ENCODE data around the gene YLPM1.

Gene YLPM1

DNA sequence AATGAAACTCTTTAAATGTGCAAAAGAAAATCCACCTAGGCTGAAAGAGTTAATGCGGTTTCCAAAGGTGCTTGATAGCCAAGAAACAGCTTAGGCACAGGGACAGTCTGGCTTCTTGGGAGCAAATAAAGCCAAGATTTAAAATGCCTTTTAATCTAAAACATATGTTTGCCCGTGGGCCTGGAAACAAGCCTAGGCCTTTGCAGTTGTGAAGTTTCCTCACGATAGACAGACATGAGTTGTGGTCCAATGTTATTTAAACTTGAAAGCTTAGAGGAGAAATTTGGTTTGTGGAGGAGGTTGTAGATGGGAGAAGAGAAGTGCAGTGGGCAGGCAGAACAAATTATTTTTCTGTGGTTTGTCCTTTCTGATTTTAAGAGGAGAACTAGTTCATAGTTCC, 83.1 kb downstream of the YLPM1 start:
- no peak for FAIRE-seq

DNA sequence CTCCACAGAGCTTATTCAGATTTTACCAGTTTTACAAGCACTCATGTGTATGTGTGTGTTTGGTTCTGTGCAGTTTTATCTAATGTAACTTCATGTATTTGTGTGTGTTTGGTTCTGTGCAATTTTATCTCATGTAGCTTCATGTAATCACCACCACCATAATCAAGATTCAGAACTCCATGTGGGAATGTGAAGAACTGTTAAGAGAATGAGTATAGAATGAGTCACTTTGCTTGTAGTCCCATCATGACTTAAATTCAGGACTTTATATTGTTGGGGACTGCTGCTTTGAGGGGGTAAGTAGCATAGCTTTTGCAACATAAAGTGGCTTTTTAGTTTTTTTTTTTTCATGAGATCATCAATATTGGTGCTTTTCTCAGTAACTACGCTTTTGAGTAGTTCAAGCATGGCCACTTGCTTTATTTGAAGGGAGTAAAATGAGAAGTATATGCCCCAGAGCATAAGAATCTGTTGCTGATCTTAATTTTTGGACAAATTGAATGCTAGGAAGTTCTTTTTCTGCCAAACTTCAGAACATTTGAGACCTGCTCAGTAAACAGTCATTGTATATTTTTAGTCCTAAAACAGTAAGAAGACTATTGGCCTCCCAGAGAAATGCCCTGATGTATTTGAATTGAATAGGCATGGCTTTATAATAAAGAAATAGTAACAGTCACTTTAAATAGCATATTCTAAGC, 84.0 kb downstream of the YLPM1 start:
- FAIRE-seq = no peak

DNA sequence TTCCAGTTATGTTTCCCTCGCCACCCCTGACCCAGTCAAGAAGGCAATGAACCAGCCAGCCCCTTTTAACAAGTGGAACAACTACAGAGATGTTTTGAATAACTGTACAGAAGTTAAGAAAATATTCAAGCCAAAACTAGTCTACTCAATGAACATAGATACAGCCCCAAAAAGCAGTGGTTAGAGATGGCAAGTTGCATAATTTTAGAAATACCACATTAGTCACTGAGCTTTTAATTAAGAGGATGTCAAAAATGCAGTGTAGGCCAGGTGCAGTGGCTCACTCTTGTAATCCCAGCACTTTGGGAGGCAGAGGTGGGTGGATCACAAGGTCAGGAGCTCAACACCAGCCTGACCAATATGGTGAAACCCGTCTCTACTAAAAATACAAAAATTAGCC, 85.7 kb downstream of the YLPM1 start:
- FAIRE-seq = no peak

DNA sequence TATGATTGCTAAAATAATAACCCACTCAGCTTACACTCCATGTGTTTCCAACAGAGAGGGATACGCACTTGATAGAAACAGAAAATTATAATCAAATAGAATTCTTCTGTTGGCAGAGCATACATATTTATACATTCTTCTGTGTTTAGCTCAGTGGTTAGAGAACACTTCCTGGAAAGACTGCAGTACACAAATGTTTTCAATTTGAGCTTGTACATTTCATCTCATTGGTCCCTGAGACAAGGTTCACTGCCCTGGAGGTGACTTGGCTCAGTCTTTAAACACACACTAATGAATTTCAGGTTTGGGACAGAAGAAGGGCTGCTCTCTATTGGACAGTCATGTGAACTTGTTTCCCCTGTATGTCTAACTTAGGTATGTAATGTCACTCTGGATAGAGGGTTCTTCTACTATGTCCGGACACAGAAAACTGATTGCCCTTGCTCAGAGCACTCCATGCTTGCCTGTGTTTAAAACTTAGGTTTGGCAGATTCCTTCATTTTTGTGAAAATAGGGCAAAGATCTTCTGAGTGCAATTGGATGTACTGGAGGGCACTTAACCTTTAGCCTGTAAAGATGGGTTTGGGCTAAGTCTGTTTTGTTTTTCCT, 89.9 kb downstream of the YLPM1 start:
- no peak for FAIRE-seq

DNA sequence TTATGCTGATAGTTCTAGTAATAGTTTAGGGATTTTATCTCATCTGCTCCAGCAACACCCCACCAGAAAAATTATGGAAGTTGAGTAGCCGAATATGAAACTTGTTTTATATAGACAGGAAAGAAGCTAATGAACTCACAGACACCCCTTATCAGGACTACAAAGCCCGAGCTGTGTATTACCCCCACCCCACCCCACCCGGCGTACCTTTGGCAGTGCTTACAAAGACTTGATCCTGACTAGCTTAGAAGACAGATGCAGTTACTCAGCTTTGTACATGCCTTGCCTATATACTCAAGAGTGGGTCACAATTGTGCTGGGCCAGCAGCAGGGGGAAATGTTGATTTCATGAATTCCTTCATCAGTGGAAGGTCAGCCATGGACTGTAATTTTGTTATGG, 90.5 kb downstream of the YLPM1 start:
- FAIRE-seq = no peak

DNA sequence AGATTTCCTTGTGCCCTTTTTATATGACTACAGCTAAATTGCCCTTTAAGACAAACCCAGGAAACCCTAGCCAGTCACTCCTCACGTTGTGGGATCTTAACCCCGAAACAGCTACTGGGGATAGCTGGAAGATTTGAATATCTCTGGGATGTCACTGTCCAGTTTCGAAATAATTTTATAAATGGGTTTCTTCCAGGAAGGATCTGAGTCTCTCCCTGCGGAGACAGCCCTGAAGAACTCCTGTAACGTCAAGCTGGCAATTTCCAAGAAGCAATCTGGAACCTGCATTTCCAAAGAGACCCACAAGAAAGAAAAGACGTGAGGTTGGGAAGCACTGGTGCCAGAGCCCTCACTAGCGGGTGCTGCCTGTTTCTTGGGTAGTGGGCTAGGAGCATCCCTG, 91.9 kb downstream of the YLPM1 start:
- FAIRE-seq = no peak

DNA sequence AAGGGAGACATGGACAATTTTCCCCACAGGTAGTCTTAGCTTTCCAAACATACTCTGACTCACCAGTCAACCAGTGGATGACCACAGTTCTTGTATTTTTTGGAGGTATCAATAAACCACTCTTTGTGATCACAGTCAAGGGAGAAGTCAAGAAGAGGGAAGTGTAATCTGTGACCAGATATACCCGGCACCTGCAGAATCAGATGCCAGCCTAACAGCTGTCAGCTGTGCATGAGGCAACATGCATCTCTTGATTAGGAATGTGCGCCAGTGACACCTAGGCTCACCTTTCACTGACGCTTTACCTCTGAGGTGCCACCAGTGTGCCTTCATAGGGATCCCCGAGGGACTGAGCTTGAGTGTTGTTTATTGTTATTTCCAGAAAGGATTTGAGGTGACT, 92.8 kb downstream of the YLPM1 start:
- no peak for FAIRE-seq

DNA sequence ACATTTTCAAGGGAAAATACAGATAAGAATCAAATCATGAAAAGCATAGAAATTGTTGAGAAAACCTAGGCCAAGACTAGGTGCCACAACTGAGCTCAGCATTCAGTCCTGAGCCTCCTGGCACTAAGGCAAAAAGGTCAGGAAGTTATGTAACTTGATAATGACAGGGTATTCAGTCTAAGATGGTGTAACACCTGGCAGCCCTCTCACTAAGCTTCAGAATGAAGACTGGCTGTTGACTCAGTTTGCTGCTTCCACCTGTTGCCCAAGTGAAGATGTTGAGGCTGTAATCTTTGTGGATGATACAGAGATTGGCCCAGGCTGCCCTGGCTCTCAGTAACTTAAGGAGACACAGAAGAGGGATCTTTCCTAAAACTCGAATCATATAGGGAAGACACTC, 93.2 kb downstream of the YLPM1 start:
- FAIRE-seq = no peak

DNA sequence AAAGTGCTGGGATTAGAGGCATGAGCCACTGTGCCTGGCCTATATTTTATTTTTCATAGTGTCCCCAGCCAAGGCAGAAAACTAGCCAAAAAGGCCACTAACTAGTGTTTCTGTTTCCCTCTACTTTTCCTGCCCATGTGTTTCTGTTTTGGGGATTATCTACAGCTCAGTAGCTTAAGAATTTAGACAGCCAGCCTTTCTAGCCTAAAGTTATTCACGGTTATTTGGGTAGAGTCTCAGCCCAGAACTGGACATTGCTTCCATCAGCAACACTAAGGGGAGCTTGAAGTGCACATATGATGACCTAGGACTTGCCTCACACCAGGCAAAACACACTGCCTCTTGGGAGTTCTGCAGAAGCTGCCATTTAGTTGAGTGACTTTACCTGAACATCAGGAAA, 94.9 kb downstream of the YLPM1 start:
- no peak for FAIRE-seq

DNA sequence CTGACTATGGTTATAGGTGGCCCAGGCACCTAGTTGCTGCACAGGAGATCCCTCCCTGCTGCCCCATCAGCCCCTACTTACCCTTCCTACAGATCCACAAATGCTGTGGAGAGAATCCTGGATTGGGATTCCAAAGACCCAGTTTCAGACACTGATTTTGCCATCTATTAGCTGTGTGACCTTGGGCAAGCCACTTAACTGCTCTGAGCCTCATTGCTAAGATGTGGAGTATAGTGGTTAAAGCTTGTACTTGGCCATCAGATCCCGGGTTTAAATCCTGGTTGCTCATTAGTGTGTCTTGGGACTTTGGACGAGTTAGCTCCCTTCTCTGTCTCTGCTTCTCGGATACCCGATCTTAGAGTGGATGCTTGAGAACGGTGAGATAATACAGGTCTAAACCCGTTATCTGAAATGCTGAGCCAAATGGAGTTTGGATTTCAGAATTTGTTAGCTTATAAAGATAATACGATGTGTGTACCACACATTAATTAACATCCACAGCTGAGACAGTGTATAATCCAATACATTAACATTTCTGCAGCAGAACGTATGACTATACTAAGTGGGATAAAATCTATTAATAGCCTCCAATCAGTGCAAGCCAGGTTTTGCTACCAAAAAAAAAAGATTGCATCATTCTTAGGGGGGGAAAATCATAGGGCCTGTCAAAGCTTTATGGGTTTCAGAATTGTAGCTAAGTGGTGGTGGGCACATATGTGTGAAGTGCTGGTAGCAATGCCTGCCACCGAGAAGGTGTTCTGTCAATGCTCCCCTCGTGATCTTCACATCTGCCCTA, 96.8 kb downstream of the YLPM1 start:
- FAIRE-seq = no peak

DNA sequence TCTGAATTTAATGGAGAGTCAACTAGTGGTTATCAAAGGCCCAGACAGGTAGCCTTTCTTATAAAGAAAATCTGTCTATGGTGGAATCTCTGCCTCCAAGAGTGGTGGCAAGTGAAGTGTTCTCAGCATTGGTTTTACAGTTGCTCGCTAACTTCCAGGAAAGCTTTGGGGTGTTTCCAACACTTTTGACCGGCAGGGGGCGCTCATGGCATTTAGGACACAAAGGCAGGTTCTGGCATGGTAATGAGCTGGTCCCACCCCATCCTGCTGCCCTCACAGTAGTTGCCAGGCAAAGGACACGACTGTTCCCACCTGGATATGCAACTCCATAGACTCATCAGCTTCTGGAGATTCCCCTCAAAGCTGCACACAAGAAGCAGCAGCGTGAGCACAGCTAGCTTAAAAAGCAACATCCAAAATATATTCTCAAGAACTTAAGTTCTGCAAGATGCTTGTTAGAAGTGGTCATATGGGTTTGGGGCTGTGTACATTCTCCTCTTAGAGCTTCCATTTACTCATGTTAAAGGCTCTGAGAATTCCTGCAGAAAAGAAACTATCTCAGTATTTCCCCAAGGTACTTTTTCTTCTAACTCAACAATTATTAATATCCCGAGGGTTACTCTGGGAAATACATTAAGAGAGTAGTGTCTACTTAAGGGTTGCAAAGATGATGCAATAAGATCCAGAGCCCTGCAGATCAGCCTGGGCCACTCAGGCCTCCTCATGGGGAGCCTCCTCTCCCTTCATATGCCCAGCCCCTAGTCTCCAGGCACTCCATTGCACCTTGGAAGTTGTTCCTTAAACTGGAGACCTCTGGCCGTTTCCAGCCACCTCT, 98.0 kb downstream of the YLPM1 start:
- no peak for FAIRE-seq

DNA sequence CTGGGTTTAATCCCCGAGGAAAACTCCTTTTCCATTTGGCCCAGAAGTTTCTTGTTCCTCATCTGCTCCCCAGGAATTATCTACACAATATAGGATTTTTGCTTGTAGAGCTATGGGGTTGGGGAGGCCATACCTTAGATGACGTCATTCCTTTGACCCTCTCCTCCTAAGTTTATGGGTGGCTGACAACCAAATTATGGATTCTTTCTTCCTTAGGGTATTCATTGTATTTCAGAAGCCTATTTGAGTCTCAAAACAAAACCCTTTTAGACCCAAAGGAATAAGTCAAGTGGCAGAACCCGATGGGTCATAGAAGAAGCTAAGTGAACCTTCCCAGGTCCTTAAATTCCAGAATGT, 98.6 kb downstream of the YLPM1 start:
- FAIRE-seq = no peak

DNA sequence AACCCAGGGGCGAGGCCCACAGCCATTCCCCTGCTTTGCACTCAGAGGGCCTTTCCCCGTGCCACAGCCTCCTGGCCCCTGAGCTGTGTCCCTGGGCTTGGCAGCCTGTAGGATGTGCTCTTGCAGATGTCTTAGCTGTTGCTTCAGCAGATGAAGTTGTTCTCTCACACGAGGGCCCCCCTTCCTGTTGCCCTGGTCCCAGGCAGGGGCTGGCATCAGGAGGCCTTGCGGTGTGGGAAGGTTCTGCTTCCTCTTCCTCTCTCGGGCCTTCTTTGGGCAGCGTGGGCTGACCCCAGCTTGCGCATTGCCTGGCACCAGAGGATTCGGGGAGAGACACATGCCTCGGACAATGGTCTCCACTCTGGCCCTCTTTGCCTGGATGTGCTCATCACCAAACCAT, 100.2 kb downstream of the YLPM1 start:
- FAIRE-seq = no peak

DNA sequence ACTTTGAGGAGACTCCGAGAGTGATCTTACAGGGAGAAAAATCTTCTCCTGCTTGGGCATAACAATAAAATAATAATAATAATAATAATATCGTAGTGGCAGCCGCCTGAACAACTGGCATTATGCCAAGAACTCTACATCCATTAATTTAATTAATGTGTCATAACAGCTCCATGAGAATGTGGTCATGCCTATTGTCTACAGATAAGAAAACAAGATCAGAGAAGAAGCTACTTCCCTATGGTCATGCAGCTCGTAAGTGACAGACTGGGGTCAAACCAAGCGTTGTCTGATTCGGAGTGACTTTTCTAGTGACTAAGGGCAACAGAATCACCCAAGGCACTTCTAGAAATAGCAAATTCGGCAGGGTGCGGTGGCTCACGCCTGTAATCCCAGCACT, 101.1 kb downstream of the YLPM1 start:
- FAIRE-seq = no peak

DNA sequence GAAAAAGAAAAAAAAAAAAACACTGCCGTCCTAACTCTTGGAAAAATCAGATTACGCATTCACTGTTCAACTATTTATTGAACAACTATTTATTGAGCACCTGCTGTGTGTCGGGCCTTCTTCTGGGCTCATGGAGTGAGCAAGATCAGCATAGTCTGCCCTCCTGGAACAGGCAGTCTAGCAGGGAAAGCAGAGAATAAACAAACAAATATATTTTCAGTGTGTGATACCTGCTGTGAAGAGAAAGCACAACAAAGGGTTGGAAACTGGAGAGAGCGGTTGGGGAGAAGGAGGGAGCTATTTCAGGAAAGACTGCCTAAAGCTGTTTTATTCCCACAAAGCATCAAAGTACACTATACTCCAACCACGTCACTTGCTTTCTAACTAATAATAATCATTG, 102.0 kb downstream of the YLPM1 start:
- FAIRE-seq = no peak

DNA sequence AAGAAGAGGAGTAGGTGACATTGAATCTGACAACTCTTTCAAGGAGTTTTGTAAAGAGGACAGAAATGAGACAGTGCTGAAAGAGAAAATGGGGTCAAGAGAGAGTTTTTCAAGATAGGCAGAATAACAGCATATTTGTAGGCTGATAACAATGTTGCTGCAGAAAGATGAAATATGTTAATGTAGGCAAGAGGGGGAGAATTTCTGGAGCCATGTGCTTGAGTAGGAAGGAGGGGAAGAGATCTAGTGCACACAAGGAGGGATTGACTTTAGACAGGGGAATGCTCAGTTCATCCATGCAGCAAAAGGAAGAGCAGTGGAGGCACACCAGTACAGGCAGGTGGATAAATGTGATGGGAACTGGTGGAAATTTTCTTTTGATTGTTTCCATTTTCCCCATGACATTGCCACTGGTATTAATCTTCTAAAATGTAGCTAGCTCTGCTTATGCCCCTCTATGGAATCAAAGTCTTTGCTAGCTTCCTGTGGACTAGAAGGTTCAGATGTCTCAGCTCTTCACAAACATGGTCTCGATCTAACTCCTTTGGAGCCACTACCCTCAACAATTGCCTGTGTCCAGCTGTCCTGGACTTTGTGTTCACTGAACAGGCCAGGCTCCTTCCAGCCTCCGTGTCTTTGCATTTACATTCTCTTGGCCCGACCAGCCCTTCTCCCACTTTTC, 103.7 kb downstream of the YLPM1 start:
- no peak for FAIRE-seq

DNA sequence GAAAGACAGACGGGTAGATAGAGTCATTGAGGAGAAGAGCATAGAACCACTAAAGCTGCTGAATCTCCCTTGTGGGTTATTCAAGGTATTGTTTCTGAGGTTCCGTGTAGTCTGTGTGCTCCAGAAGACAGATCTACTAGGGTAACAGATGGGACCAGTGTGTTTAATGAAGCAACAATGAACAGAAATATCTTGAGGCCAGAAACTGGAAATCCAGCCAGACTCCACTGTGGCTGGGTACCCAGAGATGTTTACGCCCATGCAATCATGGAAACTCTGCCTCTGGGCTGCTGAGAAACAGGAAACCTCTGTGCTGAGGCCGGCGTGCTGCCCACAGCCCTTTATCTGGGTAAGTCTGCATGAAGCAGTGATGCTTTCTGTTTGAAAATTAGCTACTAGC, 104.6 kb downstream of the YLPM1 start:
- FAIRE-seq = no peak

DNA sequence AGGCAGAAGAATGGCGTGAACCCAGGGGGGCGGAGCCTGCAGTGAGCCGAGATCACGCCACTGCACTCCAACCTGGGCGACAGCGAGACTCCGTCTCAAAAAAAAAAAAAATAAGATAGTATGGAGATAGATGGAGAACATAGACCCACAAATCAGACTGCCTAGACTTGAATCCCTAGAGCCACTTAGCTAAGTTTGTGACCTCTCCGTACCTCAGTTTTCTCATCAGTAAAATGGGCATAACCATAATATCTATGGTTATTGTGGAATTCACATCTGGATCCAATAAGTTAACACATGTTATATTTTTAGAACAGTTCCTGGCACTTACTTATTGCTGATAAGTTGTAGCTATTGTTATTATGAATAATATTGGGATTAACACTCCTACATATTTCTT, 105.6 kb downstream of the YLPM1 start:
- no peak for FAIRE-seq

DNA sequence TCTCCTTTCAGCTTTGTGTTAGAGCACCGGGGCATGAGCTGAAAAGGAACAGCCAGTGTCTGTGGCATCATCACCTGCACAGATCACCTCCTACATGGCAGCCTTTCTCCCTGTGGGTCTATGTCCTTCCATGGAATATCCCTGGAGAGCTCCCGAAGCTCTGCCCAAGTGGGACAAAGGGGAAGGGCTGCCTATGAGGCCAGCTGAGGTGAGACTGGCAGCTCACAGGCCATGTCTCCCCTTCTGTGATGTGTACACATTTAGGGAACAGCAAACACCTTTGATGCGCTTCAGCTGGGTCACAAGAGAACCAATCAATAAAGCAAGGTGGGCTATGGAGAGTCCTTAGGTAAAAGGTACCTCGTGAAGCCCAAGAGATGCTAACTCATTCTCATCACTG, 108.7 kb downstream of the YLPM1 start:
- FAIRE-seq = no peak

DNA sequence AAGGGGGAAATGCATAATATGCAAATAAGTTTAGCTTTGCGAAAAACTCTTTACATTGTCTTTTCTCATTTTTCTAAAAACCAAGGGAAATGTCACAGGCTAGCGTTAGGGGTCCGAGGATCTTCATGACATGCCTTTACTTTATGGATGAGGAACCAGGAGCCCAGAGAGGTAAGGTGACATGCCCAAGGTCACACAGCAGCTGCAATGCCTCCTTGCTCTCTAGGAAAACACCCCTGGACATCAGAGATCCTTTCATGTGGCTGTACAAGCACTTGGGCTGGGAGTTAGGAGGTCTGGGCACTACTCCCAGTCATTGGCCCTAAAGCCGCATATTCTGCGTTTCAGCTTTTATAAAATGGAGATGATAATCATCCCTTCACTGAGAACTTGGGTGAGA, 112.1 kb downstream of the YLPM1 start:
- no peak for FAIRE-seq

DNA sequence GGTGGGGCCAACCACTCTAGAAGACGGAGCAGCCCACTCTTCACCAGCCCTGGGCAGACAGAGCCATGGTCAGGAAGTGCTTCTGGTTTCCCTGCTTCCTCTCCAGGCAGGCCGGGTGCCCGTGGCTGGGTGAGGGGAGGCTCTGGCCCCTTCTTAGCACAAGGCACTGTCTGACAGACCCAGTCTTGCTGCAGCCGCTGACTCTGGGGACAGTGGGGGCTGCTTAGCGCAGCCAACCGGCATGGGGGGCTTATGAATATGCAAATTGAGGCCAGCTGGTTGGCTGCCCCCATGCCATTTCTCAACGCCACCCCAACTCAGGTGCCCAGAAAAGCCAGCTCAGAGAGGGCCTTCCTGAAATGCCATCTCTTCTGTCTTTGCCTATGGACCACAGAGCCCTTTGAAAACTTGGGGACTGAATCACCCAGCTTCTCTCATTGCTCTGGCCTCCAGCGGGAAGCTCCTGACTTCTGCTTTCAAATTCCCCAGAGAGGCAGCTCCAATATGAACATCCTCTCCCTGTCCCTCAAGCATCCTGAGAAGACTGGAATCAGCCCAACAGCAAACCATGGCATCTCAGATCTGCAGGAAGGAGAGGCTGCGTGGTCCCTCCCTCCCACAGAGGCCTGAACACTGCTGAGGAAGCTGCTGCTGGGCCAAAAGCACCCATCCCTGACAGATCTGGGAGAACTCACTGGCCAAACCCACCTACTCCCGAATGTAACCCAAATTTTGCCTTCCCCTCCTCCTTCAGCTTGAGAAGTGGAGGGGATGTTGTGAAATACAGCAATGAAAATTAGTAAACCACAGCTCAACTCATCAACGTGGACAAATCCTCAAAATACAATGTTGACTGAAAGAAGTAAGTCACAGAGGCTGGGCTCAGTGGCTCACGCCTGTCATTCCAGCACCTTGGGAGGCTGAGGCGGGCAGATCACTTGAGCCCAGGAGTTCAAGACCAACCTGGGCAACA, 113.1 kb downstream of the YLPM1 start, which contains the start of gene PROX2:
TSS of gene PROX2 (minus strand) at position 205 of the 973 bp plus-strand sequence. CDS start 12,311 bp downstream, outside the sequence.
- FAIRE-seq = no peak
